Osteocyte (in vitro differentiated cells): ENCODE results near the gene WWP2. TPM values are rescaled to one million over a fixed set of nuclear protein-coding genes. Genes with fewer than 3 reads are reported as not detected.

Source experiments
- DNase-seq: peaks from one replicate; pipeline ENCODE4 v3.0.0; 2021; ENCODE audit warnings: mixed read lengths; ENCODE audit not compliant: unreplicated experiment; ENCODE audit errors: extremely low spot score
- H3K27ac Mint-ChIP-seq: one replicate; pipeline ENCODE4 v1.8.0; 2021; ENCODE audit warnings: mild to moderate bottlenecking, mixed read lengths; ENCODE audit not compliant: unreplicated experiment
- H3K27me3 Mint-ChIP-seq: one replicate; pipeline ENCODE4 v1.8.0; 2021; ENCODE audit warnings: mixed read lengths; ENCODE audit not compliant: unreplicated experiment
- H3K36me3 Mint-ChIP-seq: one replicate; pipeline ENCODE4 v1.8.0; 2021; ENCODE audit warnings: mixed read lengths; ENCODE audit not compliant: unreplicated experiment
- H3K4me1 Mint-ChIP-seq: one replicate; pipeline ENCODE4 v1.8.0; 2021; ENCODE audit warnings: mixed read lengths; ENCODE audit not compliant: unreplicated experiment
- H3K4me3 Mint-ChIP-seq: one replicate; pipeline ENCODE4 v1.8.0; 2021; ENCODE audit warnings: mild to moderate bottlenecking, moderate library complexity, mixed read lengths; ENCODE audit not compliant: unreplicated experiment
- H3K9me3 Mint-ChIP-seq: one replicate; pipeline ENCODE4 v1.8.0; 2021; ENCODE audit warnings: mixed read lengths; ENCODE audit not compliant: unreplicated experiment
- total RNA-seq: library from RNA; stranded (reverse); gene quantifications from 2 replicates; pipeline ENCODE4 v1.2.1, GENCODE V29; 2021
- TF ChIP-seq, protein P1 (sequence below): fragments of 200-600 bp; sonication (generic); IDR thresholded peaks from 2 replicates; pipeline ENCODE4 v1.5.0; 2021; ENCODE audit warnings: antibody characterized with exemption, mild to moderate bottlenecking, moderate library complexity

Gene WWP2
- total RNA-seq, 1 donor from 2014 or later, result 36.2 TPM

DNA sequence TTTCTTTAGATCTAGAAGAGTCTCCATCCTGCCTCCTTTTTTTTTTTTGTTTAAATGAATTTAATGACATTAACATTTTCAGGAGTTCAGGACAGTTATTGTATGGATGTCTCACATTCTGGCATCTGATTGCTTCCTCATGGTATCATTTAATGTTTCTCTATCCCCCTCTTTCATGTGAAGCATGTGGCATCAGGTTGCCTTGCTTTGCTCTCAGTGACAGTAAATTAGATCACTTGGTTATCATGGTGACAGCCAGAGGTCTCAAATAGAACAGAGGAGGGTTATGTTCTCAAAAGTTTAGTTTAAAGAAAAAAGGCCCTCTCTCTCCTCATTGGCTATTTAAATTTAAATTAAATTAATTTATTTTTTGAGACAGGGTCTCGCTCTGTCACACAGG lies 74.1 kb downstream of the WWP2 start:
- Mint-ChIP-seq H3K4me3 (no peak overlapping the region), H3K27ac (no peak overlapping the region), H3K27me3 (no peaks in the 10 kb centered on the region), H3K4me1 (peaks cover 42% of the 10 kb centered on the region), H3K9me3 (no peaks in the 10 kb centered on the region), H3K36me3 (peaks cover 11% of the 10 kb centered on the region)
- TF ChIP-seq, protein P1, sequence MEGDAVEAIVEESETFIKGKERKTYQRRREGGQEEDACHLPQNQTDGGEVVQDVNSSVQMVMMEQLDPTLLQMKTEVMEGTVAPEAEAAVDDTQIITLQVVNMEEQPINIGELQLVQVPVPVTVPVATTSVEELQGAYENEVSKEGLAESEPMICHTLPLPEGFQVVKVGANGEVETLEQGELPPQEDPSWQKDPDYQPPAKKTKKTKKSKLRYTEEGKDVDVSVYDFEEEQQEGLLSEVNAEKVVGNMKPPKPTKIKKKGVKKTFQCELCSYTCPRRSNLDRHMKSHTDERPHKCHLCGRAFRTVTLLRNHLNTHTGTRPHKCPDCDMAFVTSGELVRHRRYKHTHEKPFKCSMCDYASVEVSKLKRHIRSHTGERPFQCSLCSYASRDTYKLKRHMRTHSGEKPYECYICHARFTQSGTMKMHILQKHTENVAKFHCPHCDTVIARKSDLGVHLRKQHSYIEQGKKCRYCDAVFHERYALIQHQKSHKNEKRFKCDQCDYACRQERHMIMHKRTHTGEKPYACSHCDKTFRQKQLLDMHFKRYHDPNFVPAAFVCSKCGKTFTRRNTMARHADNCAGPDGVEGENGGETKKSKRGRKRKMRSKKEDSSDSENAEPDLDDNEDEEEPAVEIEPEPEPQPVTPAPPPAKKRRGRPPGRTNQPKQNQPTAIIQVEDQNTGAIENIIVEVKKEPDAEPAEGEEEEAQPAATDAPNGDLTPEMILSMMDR, result no peak
- DNase-seq, result no peak

DNA sequence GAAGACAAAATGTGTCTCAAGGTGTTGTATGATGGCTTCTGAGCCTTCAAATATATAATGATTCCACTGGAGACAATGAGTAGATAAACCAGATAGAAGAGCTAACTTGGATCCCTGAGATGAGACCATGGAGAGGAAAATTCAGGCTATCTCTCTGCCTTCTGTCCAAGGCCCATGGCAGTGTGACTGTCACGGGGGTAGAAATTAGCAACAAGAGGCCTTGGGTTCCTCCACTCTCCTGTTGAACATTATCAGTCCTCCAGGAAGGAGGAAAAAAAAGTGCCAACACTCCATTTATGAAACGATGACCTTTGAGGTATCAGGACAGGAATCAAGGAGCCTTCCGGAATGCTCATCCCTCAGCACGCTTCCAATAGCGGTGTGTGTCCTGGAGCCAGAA lies 75.2 kb downstream of the WWP2 start:
- H3K4me3 Mint-ChIP-seq, result no peak overlapping the region
- no peak for DNase-seq
- peaks cover 12% of the 10 kb centered on the region for H3K36me3 Mint-ChIP-seq
- H3K4me1 Mint-ChIP-seq, result peaks cover 33% of the 10 kb centered on the region
- TF ChIP-seq, protein P1, result no peak
- H3K27ac Mint-ChIP-seq, result peak overlapping the region; percentile 66
- no peaks in the 10 kb centered on the region for H3K27me3 Mint-ChIP-seq
- no peaks in the 10 kb centered on the region for H3K9me3 Mint-ChIP-seq

- peak overlapping the region; percentile 62 for H3K27ac Mint-ChIP-seq
- H3K9me3 Mint-ChIP-seq, result no peaks in the 10 kb centered on the region
- peaks cover 19% of the 10 kb centered on the region for H3K36me3 Mint-ChIP-seq
- TF ChIP-seq, protein P1, result no peak
- H3K4me1 Mint-ChIP-seq, result peaks cover 25% of the 10 kb centered on the region
- H3K27me3 Mint-ChIP-seq, result no peaks in the 10 kb centered on the region
- DNase-seq, result no peak
- no peak overlapping the region for H3K4me3 Mint-ChIP-seq
Observed at GRCh38 chr16:69838489-69838888, 76.4 kb downstream of the WWP2 start.

GRCh38 chr16:69839240-69839688 lies 77.1 kb downstream of the WWP2 start:
- H3K27ac Mint-ChIP-seq, result no peak overlapping the region
- no peak for DNase-seq

DNA sequence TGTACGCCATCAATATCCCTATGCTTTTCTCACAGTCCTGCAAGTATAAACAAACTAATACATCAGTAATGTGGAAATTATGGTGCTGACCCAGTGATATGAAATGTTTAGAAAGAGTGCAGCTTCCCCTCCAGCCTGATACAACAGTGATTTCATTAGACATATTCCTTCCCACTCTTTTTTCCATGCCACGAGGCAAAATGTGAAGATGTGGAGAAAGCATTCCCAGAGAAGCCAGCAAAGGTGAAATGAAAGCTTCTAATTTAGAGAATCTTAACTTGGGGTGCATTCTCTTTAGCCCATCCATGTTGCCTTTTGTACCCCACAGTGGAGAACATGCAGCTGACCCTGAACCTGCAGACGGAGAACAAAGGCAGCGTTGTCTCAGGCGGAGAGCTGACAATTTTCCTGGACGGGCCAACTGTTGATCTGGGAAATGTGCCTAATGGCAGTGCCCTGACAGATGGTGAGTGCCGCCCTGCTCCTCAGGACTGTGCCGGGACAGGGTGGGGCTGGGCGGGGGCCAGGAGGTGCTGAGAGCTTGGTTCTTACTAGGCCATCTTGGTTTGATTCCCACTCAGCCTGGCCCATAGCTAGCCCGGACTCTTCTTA lies 77.8 kb downstream of the WWP2 start:
- Mint-ChIP-seq H3K27me3 (no peaks in the 10 kb centered on the region), H3K27ac (no peak overlapping the region), H3K9me3 (no peaks in the 10 kb centered on the region), H3K4me1 (peaks cover 14% of the 10 kb centered on the region), H3K36me3 (peaks cover 19% of the 10 kb centered on the region), H3K4me3 (no peak overlapping the region)
- TF ChIP-seq, protein P1, result no peak
- DNase-seq, result no peak

More at GRCh38 chr16:69839240-69839688, 77.1 kb downstream of the WWP2 start:
- Mint-ChIP-seq H3K36me3 (peaks cover 19% of the 10 kb centered on the region), H3K9me3 (no peaks in the 10 kb centered on the region), H3K4me3 (no peak overlapping the region), H3K27me3 (no peaks in the 10 kb centered on the region), H3K4me1 (peaks cover 18% of the 10 kb centered on the region)
- TF ChIP-seq, protein P1, result no peak
